Pons (tissue), 1 donor: ENCODE measurements around the gene NRXN2.
"Not testable (repeated sequence)": the region's sequence is repeated elsewhere in the genome, so short reads cannot be mapped to it uniquely, and the experiment has no call there.

Source experiments
- DNase-seq: peaks from one replicate; pipeline ENCODE4 v3.0.0-alpha.2; 2016; ENCODE audit warnings: low spot score

Gene NRXN2

GRCh38 chr11:64564947-64565889 is 157.8 kb downstream of the NRXN2 start:
- no peak for DNase-seq

DNA sequence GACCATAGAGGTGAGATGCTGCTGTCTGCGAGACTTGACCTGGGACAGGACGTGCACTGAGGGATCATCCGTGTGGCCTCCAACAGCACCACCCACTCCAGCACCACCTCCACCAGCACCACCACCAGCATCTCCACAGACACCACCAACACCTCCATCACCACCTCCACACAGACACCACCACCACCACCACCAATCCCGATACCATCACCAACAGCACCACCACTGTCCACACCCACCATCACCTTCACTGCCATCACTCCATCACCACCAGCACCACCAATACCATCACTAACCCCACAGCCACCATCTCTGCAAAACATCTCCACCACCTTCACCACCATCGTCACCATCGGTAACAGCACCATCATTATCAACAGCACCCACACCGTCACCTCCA is 158.6 kb downstream of the NRXN2 start:
- no peak for DNase-seq

DNA sequence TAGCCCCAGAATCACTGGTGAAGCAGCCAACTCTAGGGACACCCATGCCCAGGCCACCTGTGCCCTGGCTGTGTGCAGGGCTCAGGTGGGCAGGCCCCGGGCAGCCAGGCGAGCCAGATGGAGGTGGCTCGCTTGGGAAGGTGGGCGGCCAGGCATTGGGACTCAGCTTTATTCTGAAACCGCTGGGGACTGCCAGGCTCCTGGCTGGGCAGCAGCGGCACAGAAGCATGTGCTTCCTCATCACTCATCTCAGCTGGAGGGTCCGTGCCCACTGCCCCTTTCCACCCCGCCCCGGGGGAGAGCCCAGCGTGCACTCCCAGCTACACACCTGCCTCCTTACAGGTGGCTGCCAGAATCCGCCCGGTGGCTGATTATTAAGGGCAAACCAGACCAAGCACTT is 159.0 kb downstream of the NRXN2 start:
- DNase-seq = no peak

GRCh38 chr11:64562723-64563351 is 160.2 kb downstream of the NRXN2 start:
- DNase-seq = no peak

- DNase-seq = no peak
Observed at GRCh38 chr11:64561984-64562722, 160.8 kb downstream of the NRXN2 start.

- not testable (repeated sequence) for DNase-seq
Observed at GRCh38 chr11:64561429-64561828, 161.6 kb downstream of the NRXN2 start.

GRCh38 chr11:64560941-64561340 is 162.1 kb downstream of the NRXN2 start:
- no peak for DNase-seq

- DNase-seq = no peak
Observed at GRCh38 chr11:64560139-64560771, 162.7 kb downstream of the NRXN2 start.

DNA sequence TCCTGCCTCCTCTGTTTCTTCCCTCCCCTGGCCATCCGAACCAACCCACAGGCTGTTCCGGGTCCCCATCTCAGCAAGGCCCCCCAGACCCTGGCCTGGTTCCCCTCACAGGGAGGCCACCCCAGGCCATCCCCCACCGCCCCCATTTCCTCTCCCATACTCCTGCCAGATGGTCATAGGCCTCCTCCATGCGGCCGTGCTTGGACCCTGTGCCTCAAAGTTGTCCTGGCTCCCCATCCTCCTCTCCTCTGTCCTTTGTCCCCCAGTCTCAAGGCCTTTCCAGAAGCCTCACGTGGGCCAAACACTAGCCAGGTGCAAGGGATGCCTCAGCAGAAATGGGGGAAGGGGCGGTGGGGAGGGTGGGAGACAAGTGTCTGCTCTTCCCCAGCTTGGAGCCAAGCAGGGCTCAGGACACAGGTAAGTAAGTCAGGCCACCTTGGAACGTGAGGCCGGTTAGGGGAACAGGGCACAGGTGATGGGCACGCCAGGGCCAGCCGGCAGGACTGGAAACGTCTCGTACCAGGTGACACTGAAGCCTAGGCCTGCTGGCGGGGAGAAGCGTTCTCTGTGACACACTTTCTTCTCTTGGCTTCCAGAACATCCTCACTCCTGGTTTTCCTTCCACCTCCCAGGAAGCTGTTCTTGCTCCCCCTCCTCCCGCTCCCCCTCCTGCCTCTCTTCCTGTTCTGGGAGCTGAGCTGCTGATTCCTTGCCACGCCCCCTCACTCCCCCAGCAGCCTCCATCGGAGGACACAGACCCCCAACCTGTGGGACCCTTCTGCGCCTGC is 163.5 kb downstream of the NRXN2 start:
- no peak for DNase-seq

GRCh38 chr11:64558869-64559268 is 164.1 kb downstream of the NRXN2 start:
- DNase-seq = no peak

GRCh38 chr11:64558065-64558745 is 164.8 kb downstream of the NRXN2 start:
- no peak for DNase-seq

DNA sequence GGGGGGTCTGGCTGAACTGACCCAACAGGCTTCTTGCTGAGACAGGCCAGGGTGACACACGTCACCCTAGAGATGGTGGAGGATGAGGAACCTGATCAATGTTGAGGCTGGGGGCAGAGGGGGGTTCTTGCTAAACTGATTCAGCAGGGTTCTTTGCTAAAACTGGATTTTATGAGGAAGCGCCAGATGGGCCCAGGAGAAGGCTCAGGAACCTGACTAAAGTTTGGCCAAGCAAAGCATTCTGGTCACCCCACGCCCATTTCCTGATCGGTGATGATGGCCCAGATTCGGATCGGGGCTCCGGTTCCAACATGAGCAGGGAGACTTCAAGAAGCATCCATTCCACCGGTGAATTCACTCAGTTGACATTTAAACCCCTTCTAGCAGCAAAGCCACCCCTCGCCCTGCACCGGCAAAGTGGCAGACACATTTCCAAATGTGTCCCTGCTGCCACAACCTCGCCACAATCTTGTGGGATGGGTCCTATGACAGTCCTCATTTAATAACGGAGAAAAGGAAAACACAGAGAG is 166.2 kb downstream of the NRXN2 start:
- no peak for DNase-seq
